ENCODE data around the gene USP33.

Gene USP33

GRCh38 chr1:77783141-77783540 is 23.5 kb upstream of the USP33 start:
- Histone ChIP-seq H3K27ac (no peak overlapping the region), H3K4me3 (no peak overlapping the region)
- no peak for DNase-seq (ENCODE audit: low spot score)
- no peak for TF ChIP-seq CTCF (IDR thresholded peaks at IDR 0.05)

GRCh38 chr1:77781683-77782082 is 22.0 kb upstream of the USP33 start:
- no peak for DNase-seq (ENCODE audit: low spot score)
- TF ChIP-seq CTCF (IDR thresholded peaks at IDR 0.05), result no peak
- no peak overlapping the region for H3K4me3 ChIP-seq
- H3K27ac ChIP-seq, result no peak overlapping the region

GRCh38 chr1:77779529-77780281 is 20.1 kb upstream of the USP33 start, which contains the start of gene MIGA1:
Gene MIGA1 (plus strand): TSS chr1:77779649. CDS start chr1:77783253, 3,604 bp downstream.
- peak; percentile 88 for DNase-seq (ENCODE audit: low spot score)

GRCh38 chr1:77776007-77776700 is 16.5 kb upstream of the USP33 start:
- Histone ChIP-seq H3K4me3 (no peak overlapping the region), H3K27ac (no peak overlapping the region)
- no peak for DNase-seq (ENCODE audit: low spot score)
- no peak for TF ChIP-seq CTCF (IDR thresholded peaks at IDR 0.05)

More at GRCh38 chr1:77779529-77780281, 20.1 kb upstream of the USP33 start, which contains the start of gene MIGA1:
- TF ChIP-seq CTCF (IDR thresholded peaks at IDR 0.05), result no peak
- peak within 1 kb of the TSS; percentile 79 to 88 for H3K27ac ChIP-seq
- H3K4me3 ChIP-seq, result peak within 1 kb of the TSS; percentile 93

- no peak for DNase-seq (ENCODE audit: low spot score)
- H3K4me3 ChIP-seq, result no peak overlapping the region
- TF ChIP-seq CTCF (IDR thresholded peaks at IDR 0.05), result no peak
- no peak overlapping the region for H3K27ac ChIP-seq
Measured at GRCh38 chr1:77768006-77768405, 8.4 kb upstream of the USP33 start.

GRCh38 chr1:77762072-77762476 is 2.4 kb upstream of the USP33 start:
- TF ChIP-seq CTCF (IDR thresholded peaks at IDR 0.05), result no peak
- Histone ChIP-seq H3K4me3 (no peak overlapping the region), H3K27ac (no peak overlapping the region)
- no peak for DNase-seq (ENCODE audit: low spot score)

All from coronary artery (tissue), 2 donors.